CD4-positive, CD25-positive, alpha-beta regulatory T cell (primary cell): ENCODE results near the gene FECH. TPM values are rescaled to one million over a fixed set of nuclear protein-coding genes. Genes with fewer than 3 reads are reported as not detected.
A peak's percentile ranks its signal among the peaks of the same experiment; 100 is the strongest.
"Not testable (repeated sequence)": the region's sequence is repeated elsewhere in the genome, so short reads cannot be mapped to it uniquely, and the experiment has no call there.

ENCODE experiments used
- ATAC-seq, 2 donors: fragments of 150-1000 bp; cut with Tn5 transposase; one replicate each; pipeline ENCODE4 v1.10.0; 2021; ENCODE audit warnings: low read depth in 2 of 2, moderate number of reproducible peaks in 2 of 2, moderate library complexity in 1 of 2
- DNase-seq, 3 donors: peaks; one replicate each; pipeline versions ENCODE4 v3.0.0 to v3.0.0-alpha.2; 2012 to 2022; ENCODE audit warnings: mixed read lengths in 1 of 3
- H3K27ac ChIP-seq: one replicate; pipeline ENCODE4 v1.7.0; 2013; ENCODE audit warnings: mild to moderate bottlenecking, low read length; ENCODE audit not compliant: insufficient read depth, poor library complexity, severe bottlenecking
- H3K27me3 ChIP-seq: one replicate; pipeline ENCODE4 v1.7.0; 2013; ENCODE audit warnings: low read length; ENCODE audit not compliant: control insufficient read depth, insufficient read depth
- H3K36me3 ChIP-seq: one replicate; pipeline ENCODE4 v1.7.0; 2013; ENCODE audit warnings: mild to moderate bottlenecking, low read length, moderate library complexity; ENCODE audit not compliant: control insufficient read depth, insufficient read depth
- H3K4me1 ChIP-seq: 2 replicates; pipeline ENCODE4 v1.7.0; 2013; ENCODE audit warnings: mild to moderate bottlenecking, low read length; ENCODE audit not compliant: insufficient read depth, control insufficient read depth, poor library complexity, severe bottlenecking
- H3K4me3 ChIP-seq: one replicate; pipeline ENCODE4 v1.7.0; 2013; ENCODE audit warnings: low read depth, mild to moderate bottlenecking, low read length, moderate library complexity
- H3K9me3 ChIP-seq, 2 experiments: 1 replicate in 1 of 2; 2 replicates in 1 of 2; pipeline ENCODE4 v1.7.0; 2013; ENCODE audit warnings: low read length in 2 of 2, mild to moderate bottlenecking in 1 of 2, moderate library complexity in 1 of 2; ENCODE audit not compliant: control insufficient read depth in 2 of 2
- H3K27ac Mint-ChIP-seq, 3 donors: one replicate each; pipeline ENCODE4 v1.8.0; 2020 to 2022; ENCODE audit warnings: mild to moderate bottlenecking in 3 of 3, mixed read lengths in 3 of 3, moderate library complexity in 2 of 3
- H3K27me3 Mint-ChIP-seq: one replicate; pipeline ENCODE4 v1.8.0; 2022; ENCODE audit warnings: mild to moderate bottlenecking, mixed read lengths
- H3K36me3 Mint-ChIP-seq: one replicate; pipeline ENCODE4 v1.8.0; 2020; ENCODE audit warnings: mixed read lengths
- H3K4me1 Mint-ChIP-seq, 4 donors: one replicate each; pipeline ENCODE4 v1.8.0; 2020 to 2022; ENCODE audit warnings: mixed read lengths in 4 of 4, mild to moderate bottlenecking in 1 of 4
- H3K4me3 Mint-ChIP-seq, 4 donors: one replicate each; pipeline ENCODE4 v1.8.0; 2020 to 2022; ENCODE audit warnings: mild to moderate bottlenecking in 4 of 4, mixed read lengths in 4 of 4, moderate library complexity in 3 of 4
- H3K9me3 Mint-ChIP-seq, 7 donors: one replicate each; pipeline ENCODE4 v1.8.0; 2020 to 2022; ENCODE audit warnings: mixed read lengths in 7 of 7, mild to moderate bottlenecking in 3 of 7, moderate library complexity in 2 of 7
- polyA plus RNA-seq, 4 donors: library from polyadenylated mRNA; unstranded; fragments of 300-500 nt; fragmentation: Illumina TruSeq; gene quantifications; one replicate each; pipeline ENCODE4 v1.2.3, GENCODE V29; 2021
- total RNA-seq: library from RNA; stranded (reverse); gene quantifications from one replicate; pipeline ENCODE4 v1.2.3, GENCODE V29; 2022

The FECH gene
- total and polyA plus RNA-seq, 5 donors from 2014 or later, result 11.2 to 20.2 (median 16.0) TPM

GRCh38 chr18:57627488-57627887 lies 41.0 kb upstream of the FECH start:
- Histone ChIP-seq H3K9me3 (no peaks in the 10 kb centered on the region), H3K27ac (no peak overlapping the region), H3K36me3 (no peaks in the 10 kb centered on the region), H3K4me3 (no peak overlapping the region), H3K27me3 (no peaks in the 10 kb centered on the region), H3K4me1 (peaks cover 22% of the 10 kb centered on the region)
- Mint-ChIP-seq H3K4me3 (peak overlapping the region in 3 of 4 donors; percentile 6 to 79 (median 73)), H3K36me3 (peaks cover 9% of the 10 kb centered on the region), H3K4me1 (peaks cover 9 to 22% (median 12%) of the 10 kb centered on the region in 4 donors), H3K9me3 (no peaks in the 10 kb centered on the region), H3K27me3 (peaks cover 4% of the 10 kb centered on the region), H3K27ac (no peak overlapping the region)
- DNase-seq, result no peak
- no peak for ATAC-seq

GRCh38 chr18:57624988-57625387 lies 38.5 kb upstream of the FECH start:
- peaks cover 22% of the 10 kb centered on the region for H3K4me1 ChIP-seq
- no peaks in the 10 kb centered on the region for H3K9me3 ChIP-seq
- H3K36me3 Mint-ChIP-seq, result peaks cover 4% of the 10 kb centered on the region
- ATAC-seq (no peak), DNase-seq (no peak)
- peak overlapping the region in 2 of 4 donors; percentile 4 to 56 for H3K4me3 Mint-ChIP-seq
- H3K4me1 Mint-ChIP-seq, result peaks cover 6 to 29% (median 11%) of the 10 kb centered on the region in 4 donors
- H3K27me3 Mint-ChIP-seq, result peaks cover 9% of the 10 kb centered on the region
- H3K36me3 ChIP-seq, result no peaks in the 10 kb centered on the region
- no peak overlapping the region for H3K27ac ChIP-seq
- H3K27me3 ChIP-seq, result no peaks in the 10 kb centered on the region
- no peak overlapping the region for H3K4me3 ChIP-seq
- no peaks in the 10 kb centered on the region for H3K9me3 Mint-ChIP-seq
- H3K27ac Mint-ChIP-seq, result no peak overlapping the region

- H3K4me3 ChIP-seq, result peak overlapping the region; percentile 89
- H3K27me3 ChIP-seq, result no peaks in the 10 kb centered on the region
- DNase-seq (no peak), ATAC-seq (peak in 1 of 2 donors; percentile 1)
- H3K4me1 Mint-ChIP-seq, result peaks cover 5 to 48% (median 21%) of the 10 kb centered on the region in 4 donors
- H3K9me3 ChIP-seq, result no peaks in the 10 kb centered on the region
- H3K27me3 Mint-ChIP-seq, result peaks cover 7% of the 10 kb centered on the region
- H3K36me3 Mint-ChIP-seq, result peaks cover 9% of the 10 kb centered on the region
- H3K27ac ChIP-seq, result peak overlapping the region; percentile 93
- H3K27ac Mint-ChIP-seq, result peak overlapping the region; percentile 99
- H3K36me3 ChIP-seq, result peaks cover 10% of the 10 kb centered on the region
- H3K4me3 Mint-ChIP-seq, result peak overlapping the region; percentile 95 to 100 (median 98)
- peaks cover 24% of the 10 kb centered on the region for H3K4me1 ChIP-seq
- H3K9me3 Mint-ChIP-seq, result no peaks in the 10 kb centered on the region
Measured at GRCh38 chr18:57621246-57621604, 34.7 kb upstream of the FECH start.

GRCh38 chr18:57619876-57620275 lies 33.4 kb upstream of the FECH start:
- H3K4me3 Mint-ChIP-seq, result peak overlapping the region; percentile 72 to 100 (median 96)
- DNase-seq (no peak), ATAC-seq (no peak)
- peaks cover 14% of the 10 kb centered on the region for H3K36me3 Mint-ChIP-seq
- H3K27me3 Mint-ChIP-seq, result peaks cover 7% of the 10 kb centered on the region
- peak overlapping the region in 1 of 3 donors; percentile 99 for H3K27ac Mint-ChIP-seq
- Histone ChIP-seq H3K4me1 (peaks cover 24% of the 10 kb centered on the region), H3K27me3 (no peaks in the 10 kb centered on the region), H3K4me3 (peak overlapping the region; percentile 89), H3K9me3 (no peaks in the 10 kb centered on the region), H3K27ac (peak overlapping the region; percentile 93), H3K36me3 (peaks cover 18% of the 10 kb centered on the region)
- peaks cover 5 to 53% (median 22%) of the 10 kb centered on the region in 4 donors for H3K4me1 Mint-ChIP-seq
- H3K9me3 Mint-ChIP-seq, result no peaks in the 10 kb centered on the region

- Histone ChIP-seq H3K27ac (no peak overlapping the region), H3K4me1 (peaks cover 24% of the 10 kb centered on the region), H3K9me3 (no peaks in the 10 kb centered on the region), H3K4me3 (no peak overlapping the region), H3K36me3 (peaks cover 25% of the 10 kb centered on the region), H3K27me3 (no peaks in the 10 kb centered on the region)
- no peak for DNase-seq
- Mint-ChIP-seq H3K36me3 (peaks cover 14% of the 10 kb centered on the region), H3K27ac (no peak overlapping the region), H3K9me3 (no peaks in the 10 kb centered on the region), H3K4me1 (peaks cover 5 to 58% (median 22%) of the 10 kb centered on the region in 4 donors), H3K27me3 (peaks cover 7% of the 10 kb centered on the region), H3K4me3 (peak overlapping the region in 3 of 4 donors; percentile 22 to 73 (median 57))
- ATAC-seq, result no peak
Measured at GRCh38 chr18:57618910-57619309, 32.4 kb upstream of the FECH start.

- H3K9me3 Mint-ChIP-seq, result no peaks in the 10 kb centered on the region
- H3K9me3 ChIP-seq, result no peaks in the 10 kb centered on the region
- H3K36me3 ChIP-seq, result peaks cover 85% of the 10 kb centered on the region
- no peaks in the 10 kb centered on the region for H3K27me3 Mint-ChIP-seq
- no peaks in the 10 kb centered on the region for H3K4me1 ChIP-seq
- H3K4me1 Mint-ChIP-seq, result no peaks in the 10 kb centered on the region
- peaks cover 56% of the 10 kb centered on the region for H3K36me3 Mint-ChIP-seq
- peak overlapping the region in 1 of 4 donors; percentile 27 for H3K4me3 Mint-ChIP-seq
- no peak overlapping the region for H3K27ac ChIP-seq
- no peak overlapping the region for H3K4me3 ChIP-seq
- no peak for DNase-seq
- H3K27me3 ChIP-seq, result no peaks in the 10 kb centered on the region
- no peak overlapping the region for H3K27ac Mint-ChIP-seq
- ATAC-seq, result no peak
Measured at GRCh38 chr18:57603871-57604270, 17.4 kb upstream of the FECH start.

- Histone ChIP-seq H3K36me3 (peaks cover 9% of the 10 kb centered on the region), H3K9me3 (no peaks in the 10 kb centered on the region), H3K4me1 (no peaks in the 10 kb centered on the region), H3K27me3 (no peaks in the 10 kb centered on the region), H3K4me3 (no peak overlapping the region), H3K27ac (no peak overlapping the region)
- DNase-seq, result no peak
- ATAC-seq, result no peak
- Mint-ChIP-seq H3K36me3 (peaks cover 23% of the 10 kb centered on the region), H3K9me3 (peaks cover 0 to 1% (median 0%) of the 10 kb centered on the region in 7 donors), H3K27me3 (no peaks in the 10 kb centered on the region), H3K4me3 (no peak overlapping the region), H3K27ac (peak overlapping the region in 1 of 3 donors; percentile 48), H3K4me1 (peaks cover 0 to 9% (median 3%) of the 10 kb centered on the region in 4 donors)
Measured at GRCh38 chr18:57595347-57595746, 8.8 kb upstream of the FECH start.

- not testable (repeated sequence) for H3K4me3 Mint-ChIP-seq, H3K4me3 ChIP-seq, H3K4me1 Mint-ChIP-seq, H3K27me3 Mint-ChIP-seq, H3K27me3 ChIP-seq, H3K9me3 Mint-ChIP-seq, H3K36me3 Mint-ChIP-seq, H3K4me1 ChIP-seq, ATAC-seq, H3K27ac ChIP-seq, H3K36me3 ChIP-seq, H3K9me3 ChIP-seq
- H3K27ac Mint-ChIP-seq, result peak overlapping the region in 1 of 3 donors; percentile 38
- DNase-seq, result peak in 1 of 3 donors; percentile 25
Measured at GRCh38 chr18:57592716-57593115, 6.2 kb upstream of the FECH start.
